CD4-positive, alpha-beta T cell (primary cell): Measurements from ENCODE around the gene NUP210L. TPM values are rescaled to one million over a fixed set of nuclear protein-coding genes. Genes with fewer than 3 reads are reported as not detected.

Experiments
- ATAC-seq: fragments of 200-7000 bp; cut with Tn5 transposase; one replicate; pipeline ENCODE4 v1.10.0; 2022; ENCODE audit warnings: mild to moderate bottlenecking; ENCODE audit not compliant: poor library complexity
- CTCF ChIA-PET: fragments of 350-600 bp; sonication (Branson Sonifier 250); formaldehyde crosslinking; loops from one replicate; lab custom pipeline; 2021; ENCODE audit warnings: antibody characterized with exemption, inconsistent platforms; lab: Charles Lee
- POLR2A ChIA-PET: fragments of 350-600 bp; sonication (Branson Sonifier 250); formaldehyde crosslinking; loops from one replicate; lab custom pipeline; 2021; ENCODE audit warnings: antibody characterized with exemption, inconsistent platforms; lab: Charles Lee
- DNase-seq, 14 experiments: peaks; one replicate each; pipeline ENCODE4 v3.0.0-alpha.2; 2013 to 2020; ENCODE audit warnings: mixed read lengths in 2 of 14
- H3K27ac ChIP-seq, 2 donors: one replicate each; pipeline versions ENCODE4 v1.5.1 to v1.7.0; 2013; ENCODE audit warnings: low read length in 2 of 2, low read depth in 1 of 2, mild to moderate bottlenecking in 1 of 2
- H3K27me3 ChIP-seq, 2 experiments: 1 replicate in 1 of 2; 2 replicates in 1 of 2; pipeline versions ENCODE4 v1.6.1 to v1.7.0; 2013; ENCODE audit warnings: low read length in 2 of 2, control low read depth in 1 of 2, mild to moderate bottlenecking in 1 of 2, moderate library complexity in 1 of 2; ENCODE audit not compliant: insufficient read depth in 2 of 2, control insufficient read depth in 1 of 2
- H3K36me3 ChIP-seq: one replicate; pipeline ENCODE4 v1.6.1; 2013; ENCODE audit warnings: low read length, control low read depth; ENCODE audit not compliant: insufficient read depth
- H3K4me1 ChIP-seq: one replicate; pipeline ENCODE4 v1.6.1; 2013; ENCODE audit warnings: low read length, control low read depth; ENCODE audit not compliant: insufficient read depth
- H3K4me3 ChIP-seq: one replicate; pipeline ENCODE4 v1.5.1; 2013; ENCODE audit warnings: mild to moderate bottlenecking, low read length, moderate library complexity
- H3K9me3 ChIP-seq, 2 experiments: 1 replicate in 1 of 2; 2 replicates in 1 of 2; pipeline versions ENCODE4 v1.6.1 to v1.7.0; 2013; ENCODE audit warnings: low read length in 2 of 2, mild to moderate bottlenecking in 2 of 2, control low read depth in 1 of 2, moderate library complexity in 1 of 2; ENCODE audit not compliant: control insufficient read depth in 1 of 2, insufficient read depth in 1 of 2
- H3K27ac Mint-ChIP-seq: one replicate; pipeline ENCODE4 v1.8.0; 2020; ENCODE audit warnings: mixed read lengths
- H3K27me3 Mint-ChIP-seq: one replicate; pipeline ENCODE4 v1.8.0; 2021; ENCODE audit warnings: mixed read lengths
- H3K36me3 Mint-ChIP-seq: one replicate; pipeline ENCODE4 v1.8.0; 2021; ENCODE audit warnings: low read depth, mixed read lengths
- H3K4me1 Mint-ChIP-seq: one replicate; pipeline ENCODE4 v1.8.0; 2021; ENCODE audit warnings: low read depth, mixed read lengths
- H3K4me3 Mint-ChIP-seq: one replicate; pipeline ENCODE4 v1.8.0; 2020; ENCODE audit warnings: mild to moderate bottlenecking, mixed read lengths
- H3K9me3 Mint-ChIP-seq: one replicate; pipeline ENCODE4 v1.8.0; 2020; ENCODE audit warnings: mixed read lengths
- CTCF ChIP-seq: fragments of 200-600 bp; IDR thresholded peaks from one replicate; pipeline ENCODE4 v1.8.0; 2022; ENCODE audit warnings: antibody characterized with exemption, mild to moderate bottlenecking
- intact Hi-C, 2 experiments: fragments of 100-400 bp; cut with DNase I in 1 of 2; cut with micrococcal nuclease in 1 of 2; formaldehyde crosslinking; loops; one replicate each; pipeline versions ENCODE4 v1.15.1 to v1.9.0; 2023 to 2025; cut with DNase I, micrococcal nuclease
- total RNA-seq, 174 experiments: library from RNA in 2 of 174; stranded (reverse) in 2 of 174; gene quantifications; one replicate each; pipeline ENCODE4 v1.2.3 and lab custom pipeline; 2021 to 2026

NUP210L gene
- total RNA-seq, 2 experiments from 2014 or later = 0.03 to 0.08 TPM

- Mint-ChIP-seq H3K4me1 (peaks cover 36% of the 10 kb centered on the region), H3K36me3 (peaks cover 60% of the 10 kb centered on the region), H3K9me3 (no peaks in the 10 kb centered on the region), H3K27ac (peak overlapping the region; percentile 46), H3K27me3 (no peaks in the 10 kb centered on the region), H3K4me3 (no peak overlapping the region)
- intact Hi-C loops = no loop called here
- Histone ChIP-seq H3K4me3 (no peak overlapping the region), H3K27ac (no peak overlapping the region), H3K4me1 (peaks cover 31% of the 10 kb centered on the region), H3K27me3 (no peaks in the 10 kb centered on the region), H3K36me3 (peaks cover 38% of the 10 kb centered on the region), H3K9me3 (no peaks in the 10 kb centered on the region)
- ATAC-seq = no peak
- DNase-seq = no peak
- POLR2A ChIA-PET = interaction anchor here (1.0 to 1.2 kb wide), 3 partner anchors 39 to 324 kb away, joined by 4 to 5 read pairs (median 4); no protein-coding TSS in a partner anchor
- TF ChIP-seq CTCF = no peak
- CTCF ChIA-PET = no interaction called here
Measured at GRCh38 chr1:153995202-153995601, 159.7 kb downstream of the NUP210L start.

GRCh38 chr1:153991806-153992205, 163.1 kb downstream of the NUP210L start:
- H3K4me3 Mint-ChIP-seq = peak overlapping the region; percentile 97
- no peak for DNase-seq
- TF ChIP-seq CTCF = no peak

DNA sequence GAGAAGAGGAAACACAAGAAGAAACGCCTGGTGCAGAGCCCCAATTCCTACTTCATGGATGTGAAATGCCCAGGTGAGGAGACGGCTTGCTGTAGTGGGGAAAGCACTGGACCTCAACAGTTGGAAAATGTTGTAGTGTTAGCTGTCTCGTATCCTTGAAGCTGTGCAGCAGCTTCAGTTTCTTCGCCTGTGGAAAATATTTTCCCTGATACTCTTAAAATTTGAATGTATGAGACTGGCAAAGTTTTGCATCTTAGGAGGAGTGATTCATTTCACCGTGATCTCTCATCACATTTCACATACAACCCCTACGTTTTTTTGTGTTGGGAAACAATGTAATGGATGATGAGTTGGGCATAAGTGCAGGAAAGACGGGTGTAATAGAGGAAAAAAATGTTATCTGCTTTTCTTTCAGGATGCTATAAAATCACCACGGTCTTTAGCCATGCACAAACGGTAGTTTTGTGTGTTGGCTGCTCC, 163.7 kb downstream of the NUP210L start:
- peak overlapping the region; percentile 96 for H3K27ac Mint-ChIP-seq
- DNase-seq = no peak
- peak overlapping the region; percentile 97 for H3K4me3 Mint-ChIP-seq
- no peaks in the 10 kb centered on the region for H3K9me3 ChIP-seq
- H3K4me1 ChIP-seq = peaks cover 40% of the 10 kb centered on the region
- H3K4me3 ChIP-seq = peak overlapping the region; percentile 71
- H3K36me3 Mint-ChIP-seq = peaks cover 58% of the 10 kb centered on the region
- H3K27ac ChIP-seq = peak overlapping the region; percentile 97
- intact Hi-C loops = loop anchor here (2.0 to 5.0 kb wide), 8 partner anchors 32 to 320 kb away; partner anchors contain the start of genes ILF2 (in 2 of the 2), CRTC2 (in 1 of the 2), HAX1 (in 1 of the 2) and NUP210L (in 1 of the 2)
- H3K9me3 Mint-ChIP-seq = no peaks in the 10 kb centered on the region
- POLR2A ChIA-PET = interaction anchor here (0.7 to 4.8 kb wide), 38 partner anchors 10 to 1866 kb away, joined by 3 to 120 read pairs (median 12); partner anchors contain the start of genes CHTOP, CREB3L4, CRTC2 and DENND4B
- H3K27me3 ChIP-seq = no peaks in the 10 kb centered on the region
- H3K36me3 ChIP-seq = peaks cover 38% of the 10 kb centered on the region
- CTCF ChIA-PET = interaction anchor here (0.6 to 1.3 kb wide), 4 partner anchors 24 to 208 kb away, joined by 3 to 6 read pairs (median 4); partner anchors contain the start of genes CREB3L4, DENND4B and GATAD2B
- H3K27me3 Mint-ChIP-seq = peaks cover 5% of the 10 kb centered on the region
- no peak for TF ChIP-seq CTCF
- H3K4me1 Mint-ChIP-seq = peaks cover 50% of the 10 kb centered on the region
- no peak for ATAC-seq

More at GRCh38 chr1:153991806-153992205, 163.1 kb downstream of the NUP210L start:
- peaks cover 1% of the 10 kb centered on the region for H3K27me3 Mint-ChIP-seq
- no peaks in the 10 kb centered on the region for H3K9me3 Mint-ChIP-seq
- CTCF ChIA-PET = no interaction called here
- peaks cover 45% of the 10 kb centered on the region for H3K4me1 Mint-ChIP-seq
- peak overlapping the region; percentile 96 for H3K27ac Mint-ChIP-seq
- no peaks in the 10 kb centered on the region for H3K9me3 ChIP-seq
- H3K36me3 Mint-ChIP-seq = peaks cover 60% of the 10 kb centered on the region
- no peak for ATAC-seq
- H3K27me3 ChIP-seq = no peaks in the 10 kb centered on the region
- H3K4me3 ChIP-seq = peak overlapping the region; percentile 71
- peaks cover 38% of the 10 kb centered on the region for H3K36me3 ChIP-seq
- POLR2A ChIA-PET = interaction anchor here (1.7 to 4.8 kb wide), 16 partner anchors 9 to 357 kb away, joined by 4 to 120 read pairs (median 34); partner anchors contain the start of genes CHTOP, CREB3L4, CRTC2 and DENND4B
- intact Hi-C loops = loop anchor here (2.0 to 5.0 kb wide), 8 partner anchors 33 to 321 kb away; partner anchors contain the start of genes ILF2 (in 2 of the 2), CRTC2 (in 1 of the 2), HAX1 (in 1 of the 2) and NUP210L (in 1 of the 2)
- peaks cover 39% of the 10 kb centered on the region for H3K4me1 ChIP-seq
- peak overlapping the region; percentile 21 to 97 for H3K27ac ChIP-seq
